Transverse colon (tissue), 3 donors: ENCODE measurements around the gene AR.

ENCODE experiments used
- EP300 ChIP-seq: sonication (generic); formaldehyde crosslinking; IDR thresholded peaks from one replicate; pipeline ENCODE4 v1.6.1; 2017; ENCODE audit warnings: antibody characterized with exemption, low read depth
- POLR2A ChIP-seq: fragments of 450-650 bp; IDR thresholded peaks from one replicate; pipeline ENCODE4 v1.6.1; 2016; ENCODE audit warnings: antibody characterized with exemption, mild to moderate bottlenecking, moderate library complexity
- TF ChIP-seq, protein P1 (sequence below), 5 experiments: fragments of 200-600 bp in 3 of 5; fragments of 450-650 bp in 2 of 5; sonication (generic) in 3 of 5; IDR thresholded peaks; 1 replicate in 2 of 5; 2 replicates in 3 of 5; pipeline ENCODE4 v1.5.1; 2016 to 2017; ENCODE audit warnings: antibody characterized with exemption in 5 of 5, inconsistent platforms in 3 of 5, mild to moderate bottlenecking in 2 of 5, moderate library complexity in 1 of 5

DNA sequence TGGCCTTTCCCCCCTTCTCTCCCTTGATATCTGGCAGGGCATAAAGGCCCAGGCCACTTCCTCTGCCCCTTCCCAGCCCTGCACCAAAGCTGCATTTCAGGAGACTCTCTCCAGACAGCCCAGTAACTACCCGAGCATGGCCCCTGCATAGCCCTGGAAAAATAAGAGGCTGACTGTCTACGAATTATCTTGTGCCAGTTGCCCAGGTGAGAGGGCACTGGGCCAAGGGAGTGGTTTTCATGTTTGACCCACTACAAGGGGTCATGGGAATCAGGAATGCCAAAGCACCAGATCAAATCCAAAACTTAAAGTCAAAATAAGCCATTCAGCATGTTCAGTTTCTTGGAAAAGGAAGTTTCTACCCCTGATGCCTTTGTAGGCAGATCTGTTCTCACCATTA lies 183.8 kb downstream of the AR start:
- TF ChIP-seq, protein P1, sequence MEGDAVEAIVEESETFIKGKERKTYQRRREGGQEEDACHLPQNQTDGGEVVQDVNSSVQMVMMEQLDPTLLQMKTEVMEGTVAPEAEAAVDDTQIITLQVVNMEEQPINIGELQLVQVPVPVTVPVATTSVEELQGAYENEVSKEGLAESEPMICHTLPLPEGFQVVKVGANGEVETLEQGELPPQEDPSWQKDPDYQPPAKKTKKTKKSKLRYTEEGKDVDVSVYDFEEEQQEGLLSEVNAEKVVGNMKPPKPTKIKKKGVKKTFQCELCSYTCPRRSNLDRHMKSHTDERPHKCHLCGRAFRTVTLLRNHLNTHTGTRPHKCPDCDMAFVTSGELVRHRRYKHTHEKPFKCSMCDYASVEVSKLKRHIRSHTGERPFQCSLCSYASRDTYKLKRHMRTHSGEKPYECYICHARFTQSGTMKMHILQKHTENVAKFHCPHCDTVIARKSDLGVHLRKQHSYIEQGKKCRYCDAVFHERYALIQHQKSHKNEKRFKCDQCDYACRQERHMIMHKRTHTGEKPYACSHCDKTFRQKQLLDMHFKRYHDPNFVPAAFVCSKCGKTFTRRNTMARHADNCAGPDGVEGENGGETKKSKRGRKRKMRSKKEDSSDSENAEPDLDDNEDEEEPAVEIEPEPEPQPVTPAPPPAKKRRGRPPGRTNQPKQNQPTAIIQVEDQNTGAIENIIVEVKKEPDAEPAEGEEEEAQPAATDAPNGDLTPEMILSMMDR (IDR thresholded peaks at IDR 0.05): no peak
- TF ChIP-seq EP300 (no peak), POLR2A (no peak)
